Middle frontal gyrus (tissue), 1 donor: Measurements from ENCODE around the gene KRTAP1-3.
"Not testable (repeated sequence)": the region's sequence is repeated elsewhere in the genome, so short reads cannot be mapped to it uniquely, and the experiment has no call there.

Experiments used
- DNase-seq: peaks from one replicate; pipeline ENCODE4 v3.0.0-alpha.2; 2015; ENCODE audit warnings: low spot score; ENCODE audit errors: extremely low spot score

KRTAP1-3 gene, protein sequence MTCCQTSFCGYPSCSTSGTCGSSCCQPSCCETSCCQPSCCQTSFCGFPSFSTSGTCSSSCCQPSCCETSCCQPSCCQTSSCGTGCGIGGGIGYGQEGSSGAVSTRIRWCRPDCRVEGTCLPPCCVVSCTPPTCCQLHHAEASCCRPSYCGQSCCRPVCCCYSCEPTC

DNA sequence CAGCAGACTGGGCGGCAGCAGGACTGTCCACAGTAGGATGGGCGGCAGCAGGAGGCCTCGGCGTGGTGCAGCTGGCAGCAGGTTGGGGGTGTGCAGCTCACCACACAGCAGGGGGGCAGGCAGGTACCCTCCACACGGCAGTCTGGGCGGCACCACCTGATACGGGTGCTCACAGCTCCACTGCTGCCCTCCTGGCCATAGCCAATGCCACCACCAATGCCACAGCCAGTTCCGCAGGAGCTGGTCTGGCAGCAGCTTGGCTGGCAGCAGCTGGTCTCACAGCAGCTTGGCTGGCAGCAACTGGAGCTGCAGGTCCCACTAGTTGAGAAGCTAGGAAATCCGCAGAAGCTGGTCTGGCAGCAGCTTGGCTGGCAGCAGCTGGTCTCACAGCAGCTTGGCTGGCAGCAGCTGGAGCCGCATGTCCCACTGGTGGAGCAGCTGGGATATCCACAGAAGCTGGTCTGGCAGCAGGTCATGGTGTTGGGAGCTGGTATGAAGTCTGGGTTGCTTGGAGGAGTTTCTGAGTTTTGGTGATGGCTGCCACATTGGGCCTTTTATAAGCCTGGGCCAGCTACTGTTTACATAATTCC lies at the start of gene KRTAP1-3:
TSS of gene KRTAP1-3 (minus strand) at position 529 of the 590 bp plus-strand sequence. CDS start at position 476, 53 bp downstream.
- DNase-seq: not testable (repeated sequence)

DNA sequence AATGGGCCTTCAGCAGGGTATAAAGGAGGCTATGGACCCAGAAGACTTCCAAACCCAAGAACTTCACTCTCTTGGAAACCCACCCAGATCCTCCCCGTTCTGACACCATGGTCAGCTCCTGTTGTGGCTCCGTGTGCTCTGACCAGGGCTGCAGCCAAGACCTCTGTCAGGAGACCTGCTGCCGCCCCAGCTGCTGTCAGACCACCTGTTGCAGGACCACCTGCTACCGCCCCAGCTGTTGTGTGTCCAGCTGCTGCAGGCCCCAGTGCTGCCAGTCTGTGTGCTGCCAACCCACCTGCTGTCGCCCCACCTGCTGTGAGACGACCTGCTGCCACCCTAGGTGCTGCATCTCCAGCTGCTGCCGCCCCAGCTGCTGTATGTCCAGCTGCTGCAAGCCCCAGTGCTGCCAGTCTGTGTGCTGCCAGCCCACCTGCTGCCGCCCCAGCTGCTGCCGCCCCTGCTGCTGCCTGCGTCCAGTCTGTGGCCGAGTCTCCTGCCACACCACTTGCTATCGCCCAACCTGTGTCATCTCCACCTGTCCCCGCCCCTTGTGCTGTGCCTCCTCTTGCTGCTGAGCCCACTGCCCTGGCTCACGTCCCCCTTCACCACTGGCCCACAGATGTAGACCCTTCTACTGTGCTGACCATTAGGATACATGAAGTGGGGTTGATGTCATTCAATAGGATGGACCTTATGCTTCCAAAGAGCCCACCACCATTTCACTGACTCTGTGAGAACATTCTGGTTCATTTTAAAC lies 49.6 kb upstream of the KRTAP1-3 start, which contains the start of gene KRTAP4-7:
TSS of gene KRTAP4-7 (plus strand) at position 51 of the 757 bp plus-strand sequence. CDS start at position 108, 57 bp downstream.
- not testable (repeated sequence) for DNase-seq

DNA sequence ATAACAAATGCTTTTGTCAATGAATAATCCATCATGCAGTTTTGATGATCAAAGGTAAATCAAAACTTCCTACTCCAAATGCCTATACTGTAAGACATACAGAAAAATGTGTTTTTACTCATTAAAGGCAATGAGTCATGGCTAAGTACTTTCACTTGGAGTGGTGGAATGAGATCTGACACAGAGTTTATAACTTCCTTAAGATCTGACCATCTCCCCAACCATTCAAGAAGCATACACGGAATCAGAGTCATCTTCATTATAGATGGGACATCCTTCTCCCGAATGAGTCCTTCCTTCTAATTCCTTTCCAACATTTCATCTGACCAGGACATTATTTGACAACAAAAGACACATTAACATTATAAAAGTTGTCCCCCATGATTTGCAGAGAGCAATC lies 48.8 kb upstream of the KRTAP1-3 start:
- DNase-seq: not testable (repeated sequence)

DNA sequence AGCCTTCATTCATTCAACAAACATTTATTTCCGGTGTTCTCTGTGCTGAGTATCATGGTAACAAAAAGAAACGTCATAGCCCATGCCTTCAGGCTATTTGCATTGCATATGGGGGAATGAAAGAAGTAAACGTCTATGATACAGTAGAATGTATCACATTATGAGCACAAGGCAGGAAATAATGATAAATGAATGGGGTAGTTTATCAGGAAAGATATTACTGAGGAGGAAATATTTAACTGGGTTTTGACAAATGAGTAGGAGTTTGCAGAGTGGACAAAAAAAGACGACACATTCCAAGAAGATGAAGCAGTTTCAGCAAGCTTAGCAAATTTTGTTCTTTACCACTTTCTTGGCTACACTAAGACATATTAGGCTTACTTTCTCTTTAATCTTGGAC lies 48.0 kb upstream of the KRTAP1-3 start:
- no peak for DNase-seq

DNA sequence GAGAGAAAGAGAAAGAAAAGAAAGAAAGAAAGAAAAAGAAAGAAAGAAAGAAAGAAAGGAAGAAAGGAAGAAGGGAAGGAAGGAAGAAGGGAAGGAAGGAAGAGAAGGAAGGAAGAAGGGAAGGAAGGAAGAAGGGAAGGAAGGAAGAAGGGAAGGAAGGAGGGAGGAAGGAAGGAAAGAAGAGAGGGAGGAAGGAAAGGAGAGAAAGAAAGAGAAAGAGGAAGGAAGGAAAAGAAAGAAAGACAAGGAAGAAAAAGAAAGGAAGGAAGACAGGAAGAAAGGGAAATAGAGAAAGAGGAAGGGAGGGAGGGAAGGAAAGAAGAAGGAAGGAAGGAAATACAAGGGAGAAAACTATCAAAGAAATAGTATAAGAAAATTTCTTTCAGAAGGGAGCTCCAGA lies 42.1 kb upstream of the KRTAP1-3 start:
- DNase-seq: no peak

DNA sequence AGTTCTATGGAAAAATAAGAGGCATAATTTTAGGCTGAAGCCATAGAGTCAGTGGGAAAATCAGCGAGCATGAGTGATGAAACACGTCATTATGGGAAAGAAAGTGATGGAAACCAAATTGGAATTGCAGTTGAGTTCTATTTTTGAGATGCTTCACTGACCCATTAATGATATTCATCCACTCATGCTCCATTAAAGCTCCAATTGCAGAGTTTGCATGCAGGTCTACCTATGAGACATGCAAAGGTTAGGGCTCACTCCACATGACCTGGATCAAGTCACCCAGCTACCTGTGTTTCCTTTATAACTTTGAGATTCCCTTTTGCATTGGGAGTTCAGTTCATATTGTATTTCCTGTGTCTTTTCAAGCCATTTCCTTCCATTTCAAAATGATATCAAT lies 39.0 kb upstream of the KRTAP1-3 start:
- no peak for DNase-seq

DNA sequence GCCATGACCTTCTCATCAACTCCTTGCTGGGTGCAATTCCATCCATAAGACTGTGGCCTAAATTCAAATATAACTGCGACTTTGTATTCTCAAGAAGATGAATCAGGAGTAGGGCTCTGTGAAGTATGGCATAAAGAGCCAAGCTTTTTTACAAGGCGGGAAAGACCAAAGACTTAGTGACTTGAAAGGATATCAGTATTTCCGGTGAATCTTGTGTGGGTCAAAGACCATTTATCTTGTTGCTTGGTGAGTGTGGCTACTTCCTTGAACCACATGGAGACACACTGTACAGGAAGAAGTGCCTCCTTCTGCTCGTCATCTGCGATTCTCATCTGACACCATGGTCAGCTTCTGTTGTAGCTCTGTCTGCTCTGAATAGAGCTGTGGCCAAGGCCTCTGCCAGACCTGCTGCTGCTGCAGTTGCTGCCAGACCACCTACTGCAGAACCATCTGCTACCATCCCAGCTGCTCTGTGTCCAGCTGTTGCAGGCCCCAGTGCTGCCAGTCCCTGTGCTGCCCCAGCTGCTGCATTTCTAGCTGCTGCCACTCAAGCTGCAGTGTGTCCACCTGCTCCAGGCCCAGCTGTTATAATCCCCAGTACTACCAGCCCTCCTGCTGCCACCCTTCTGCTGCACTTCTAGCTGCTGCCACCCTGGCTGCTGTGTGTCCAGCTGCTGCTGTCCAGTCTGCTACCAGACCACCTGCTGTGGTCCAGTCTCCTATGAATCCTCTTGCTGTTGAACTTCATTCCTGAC lies 37.1 kb upstream of the KRTAP1-3 start:
- no peak for DNase-seq

DNA sequence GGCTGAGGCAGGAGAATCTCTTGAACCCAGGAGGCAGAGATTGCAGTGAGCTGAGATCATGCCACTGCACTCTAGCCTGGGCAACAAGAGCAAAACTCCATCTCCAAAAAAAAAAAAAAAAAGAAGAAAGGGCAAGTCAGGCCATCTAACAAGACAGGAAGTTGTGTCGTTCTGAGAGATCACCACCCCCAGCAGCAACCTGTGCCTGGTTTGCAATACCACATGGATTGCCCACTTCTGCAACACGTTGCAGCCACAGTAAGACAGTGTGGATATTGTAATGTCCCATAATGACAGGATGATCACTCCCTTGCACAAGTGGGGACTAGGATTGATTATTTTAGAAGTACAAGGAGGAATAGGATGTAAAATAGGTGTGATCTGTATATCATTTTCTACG lies 34.4 kb upstream of the KRTAP1-3 start:
- DNase-seq: no peak

DNA sequence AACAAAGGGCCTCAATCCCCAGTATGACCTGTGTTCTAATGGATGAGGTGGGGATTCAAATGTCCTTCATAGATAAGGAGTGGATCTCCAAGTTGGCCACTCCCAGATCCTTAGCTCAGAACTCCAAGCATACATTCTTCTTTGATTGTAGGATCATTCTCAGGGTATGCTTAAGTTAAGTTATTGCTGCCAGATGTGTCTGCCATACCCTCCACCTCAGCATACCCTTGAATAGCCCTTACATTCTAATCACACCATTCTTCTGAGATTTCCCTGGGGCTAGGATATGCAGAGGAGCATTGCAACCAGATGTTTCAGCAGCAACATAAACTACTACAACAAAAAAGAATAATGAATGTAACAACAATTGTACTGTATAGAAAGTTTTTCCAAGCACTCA lies 32.6 kb upstream of the KRTAP1-3 start:
- no peak for DNase-seq

DNA sequence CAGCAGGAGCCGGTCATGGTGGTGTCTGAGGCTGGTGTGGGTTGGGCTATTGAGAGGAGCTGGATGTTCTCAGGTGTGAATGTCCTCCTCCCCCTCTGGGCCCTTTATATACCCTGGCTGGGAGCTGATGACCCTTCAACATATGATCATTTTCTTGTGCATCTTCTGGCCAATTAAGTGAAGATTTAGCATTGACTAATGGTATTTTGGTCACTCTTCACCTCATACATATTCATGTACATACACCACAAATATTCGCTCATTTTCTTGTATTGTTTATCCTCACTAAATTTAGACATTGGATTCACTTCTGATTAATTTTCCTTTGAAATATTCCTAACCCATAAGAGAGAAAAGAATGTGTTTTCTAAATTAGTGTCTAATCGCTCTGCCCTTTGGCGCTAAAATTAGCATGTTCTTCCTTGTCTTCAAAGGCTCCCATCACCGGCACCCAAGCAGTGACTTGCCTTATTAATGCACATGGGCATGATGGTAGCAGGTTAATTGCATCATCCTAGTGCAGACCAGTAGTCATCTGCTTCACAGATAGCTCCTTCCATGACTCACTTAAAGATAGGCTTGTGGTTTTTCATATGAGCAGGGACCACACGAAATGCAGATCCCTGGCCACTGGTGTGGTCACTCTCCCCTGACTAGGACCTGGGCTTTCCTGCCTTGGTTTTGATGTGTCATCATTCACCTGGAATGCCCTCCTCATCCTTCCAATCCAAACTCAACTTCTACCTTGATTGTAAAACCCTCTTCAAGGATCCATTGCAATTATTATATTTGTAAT lies 31.4 kb upstream of the KRTAP1-3 start, which contains the start of gene KRTAP2-4:
TSS of gene KRTAP2-4 (minus strand) at position 51 of the 796 bp plus-strand sequence. CDS start at position 17, 34 bp downstream.
- DNase-seq: no peak

DNA sequence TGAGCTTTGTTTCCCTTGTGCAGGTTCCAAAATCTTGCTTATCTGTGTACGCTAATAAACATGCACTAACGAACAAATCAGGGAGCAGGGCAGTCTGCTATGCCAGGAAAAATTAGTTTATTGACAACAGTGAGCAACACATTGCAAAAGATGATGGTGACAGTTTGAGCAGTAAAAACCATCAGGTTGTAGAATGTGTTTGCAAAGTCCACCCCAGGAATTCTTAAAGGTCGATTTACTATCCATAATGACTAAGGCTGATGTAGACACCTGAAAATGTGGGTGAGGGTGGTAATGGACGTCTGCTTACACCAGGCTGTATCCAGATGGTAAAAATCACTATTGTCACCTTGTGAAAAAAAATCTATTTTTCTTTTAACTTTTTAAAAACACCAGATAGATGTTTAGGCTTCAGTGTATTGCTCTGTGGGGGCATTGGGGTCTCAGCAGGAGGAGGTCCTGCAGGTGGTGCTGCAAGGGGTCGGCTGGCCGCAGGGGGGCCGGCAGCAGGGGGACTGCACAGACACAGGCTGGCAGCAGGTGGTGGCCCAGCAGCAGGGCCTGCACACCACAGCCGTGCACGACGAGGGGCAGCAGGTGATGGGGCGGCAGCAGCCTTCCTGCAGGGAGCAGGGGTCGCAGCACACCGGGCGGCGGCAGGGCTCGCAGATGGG lies 30.5 kb upstream of the KRTAP1-3 start:
- not testable (repeated sequence) for DNase-seq

DNA sequence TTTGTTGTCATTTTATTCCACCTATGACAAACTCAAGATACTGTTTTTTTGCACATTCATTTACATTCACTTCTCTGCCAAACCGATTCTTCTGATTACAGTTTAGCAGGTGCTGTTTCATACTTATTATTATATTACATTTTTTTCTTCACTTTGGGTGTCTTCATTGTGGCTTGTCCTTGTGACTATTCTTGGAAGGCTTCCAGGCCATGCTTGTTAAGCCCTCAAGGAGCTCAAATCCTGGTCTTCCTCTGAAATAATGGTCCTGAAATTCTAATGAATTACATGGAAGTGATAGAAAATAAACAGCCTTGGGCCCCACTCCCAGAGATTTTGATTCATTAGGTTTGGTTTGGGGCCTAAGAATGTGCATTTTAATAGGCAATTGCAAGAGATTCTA lies 29.6 kb upstream of the KRTAP1-3 start:
- no peak for DNase-seq

DNA sequence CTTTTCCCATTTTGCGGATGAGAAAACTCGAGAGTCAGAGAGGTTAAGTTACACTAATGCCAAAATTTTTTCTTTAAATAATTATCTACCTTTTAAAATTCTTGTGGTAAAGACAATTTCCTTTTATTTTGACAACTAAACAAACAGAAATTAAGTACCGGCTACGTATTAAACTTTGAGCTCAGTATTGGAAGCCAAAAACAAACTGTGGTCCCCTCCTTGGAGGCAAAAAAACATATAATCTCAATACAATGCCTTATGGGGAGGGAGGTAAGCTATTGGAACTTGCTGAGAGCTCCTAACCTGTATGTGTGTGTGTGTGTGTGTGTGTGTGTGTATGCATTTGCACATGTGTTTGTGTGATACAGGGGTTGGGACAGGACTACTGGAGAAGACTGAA lies 28.8 kb upstream of the KRTAP1-3 start:
- no peak for DNase-seq

DNA sequence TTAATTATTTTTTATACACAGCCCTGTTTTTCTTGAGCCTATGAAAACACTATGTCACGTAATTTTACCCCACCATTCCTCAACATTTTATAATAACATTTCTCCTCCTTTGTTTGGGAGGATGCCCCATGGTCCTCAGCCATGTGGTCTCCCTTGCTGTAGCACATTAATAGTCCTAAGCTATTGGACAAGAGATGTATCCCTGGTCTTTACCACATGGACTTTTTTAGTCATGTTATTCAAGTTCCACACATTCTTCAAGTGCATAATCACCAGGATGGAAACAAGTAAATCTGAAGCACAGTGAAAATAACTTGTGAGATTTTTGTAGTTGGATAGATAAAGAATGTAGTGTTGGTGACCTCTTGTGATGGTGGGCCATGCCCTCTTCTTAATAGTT lies 27.3 kb upstream of the KRTAP1-3 start:
- no peak for DNase-seq

DNA sequence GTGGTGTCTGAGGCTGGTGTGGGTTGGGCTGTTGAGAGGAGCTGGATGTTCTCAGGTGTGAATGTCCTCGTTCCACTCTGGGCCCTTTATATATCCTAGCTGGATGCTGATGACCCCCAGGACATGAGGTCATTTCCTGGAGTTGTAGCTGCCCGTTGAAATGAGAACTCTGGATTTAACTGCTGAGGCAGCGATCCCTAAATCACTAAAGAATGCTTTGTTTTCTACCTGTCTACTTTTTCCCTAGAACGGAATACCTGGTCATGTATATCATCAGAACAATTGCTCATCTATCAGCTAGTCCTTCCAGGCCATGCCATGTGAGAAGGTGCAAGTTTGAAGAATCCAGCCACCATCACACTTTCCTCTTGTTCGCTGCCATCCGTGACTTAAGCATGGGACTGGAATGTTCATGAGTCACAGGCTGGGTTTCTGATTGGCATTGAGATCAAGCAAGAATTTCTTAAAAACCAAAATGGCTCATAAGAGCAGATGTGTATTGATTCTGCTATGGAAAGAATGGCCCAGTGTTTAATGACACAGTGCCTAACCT lies 25.5 kb upstream of the KRTAP1-3 start, which contains the start of gene KRTAP2-3:
TSS of gene KRTAP2-3 (minus strand) at position 63 of the 553 bp plus-strand sequence. CDS start 64 bp downstream, outside the sequence.
- DNase-seq: no peak

DNA sequence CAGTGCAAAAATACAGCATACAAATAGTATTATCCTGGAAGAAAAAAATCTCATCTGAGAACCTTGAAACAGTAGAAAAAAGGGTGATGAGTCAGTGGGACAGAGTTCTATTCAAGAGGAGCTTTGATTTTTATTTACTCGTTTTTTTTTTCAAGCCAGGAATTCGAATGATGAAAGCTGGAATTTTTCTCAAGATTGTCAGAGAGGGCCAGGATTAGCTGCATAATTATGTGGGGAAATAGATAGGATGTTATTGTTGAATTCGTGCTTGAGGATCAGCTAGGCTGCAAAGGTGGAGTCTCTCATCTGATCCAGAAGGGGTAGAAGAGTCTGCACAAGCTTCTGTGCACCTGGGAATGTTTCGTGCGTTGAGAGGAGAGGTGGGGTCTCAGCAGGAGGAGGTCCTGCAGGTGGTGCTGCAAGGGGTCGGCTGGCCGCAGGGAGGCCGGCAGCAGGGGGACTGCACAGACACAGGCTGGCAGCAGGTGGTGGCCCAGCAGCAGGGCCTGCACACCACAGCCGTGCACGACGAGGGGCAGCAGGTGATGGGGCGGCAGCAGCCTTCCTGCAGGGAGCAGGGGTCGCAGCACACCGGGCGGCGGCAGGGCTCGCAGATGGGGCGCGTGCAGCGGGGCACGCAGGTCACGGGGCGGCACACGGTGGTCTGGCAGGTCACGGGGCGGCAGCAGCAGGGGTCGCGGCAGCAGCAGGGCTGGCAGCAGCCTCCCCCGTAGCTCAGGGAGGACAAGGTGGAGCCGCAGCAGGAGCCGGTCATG lies 24.8 kb upstream of the KRTAP1-3 start:
- DNase-seq: not testable (repeated sequence)

DNA sequence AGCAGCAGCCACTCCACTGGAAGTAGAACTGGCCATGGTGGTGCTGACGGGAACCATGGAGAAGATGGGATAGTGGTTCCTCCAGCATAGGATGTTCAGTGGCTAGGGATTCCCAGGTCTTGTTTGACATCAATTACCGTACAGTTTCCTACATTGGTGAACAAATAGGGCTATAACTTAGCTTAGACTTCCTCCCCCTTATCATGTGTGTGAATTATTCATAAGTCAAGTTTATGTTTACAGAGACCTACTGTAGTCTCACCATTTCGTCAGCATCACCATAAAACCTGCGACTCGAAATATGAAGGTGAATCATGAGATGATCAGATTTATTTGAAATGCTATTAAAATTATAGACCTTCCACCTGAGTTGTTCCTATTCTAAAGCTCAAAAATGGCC lies 24.1 kb upstream of the KRTAP1-3 start:
- no peak for DNase-seq

DNA sequence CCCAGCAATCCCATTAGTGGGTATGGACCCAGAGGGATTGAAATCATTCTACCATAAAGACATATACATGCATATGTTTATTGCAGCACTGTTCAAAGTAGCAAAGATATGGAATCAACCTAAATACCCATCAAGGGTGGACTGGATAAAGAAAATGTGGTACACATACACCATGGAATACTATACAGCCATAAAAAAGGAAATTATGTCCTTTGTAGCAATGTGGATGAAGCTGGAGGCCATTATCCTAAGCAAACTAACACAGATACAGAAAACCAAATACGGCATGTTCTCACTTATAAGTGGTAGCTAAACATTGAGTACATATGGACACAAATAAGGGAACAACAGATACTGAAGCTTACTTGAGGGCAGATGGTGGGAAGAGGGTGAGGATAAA lies 22.9 kb upstream of the KRTAP1-3 start:
- DNase-seq: no peak

DNA sequence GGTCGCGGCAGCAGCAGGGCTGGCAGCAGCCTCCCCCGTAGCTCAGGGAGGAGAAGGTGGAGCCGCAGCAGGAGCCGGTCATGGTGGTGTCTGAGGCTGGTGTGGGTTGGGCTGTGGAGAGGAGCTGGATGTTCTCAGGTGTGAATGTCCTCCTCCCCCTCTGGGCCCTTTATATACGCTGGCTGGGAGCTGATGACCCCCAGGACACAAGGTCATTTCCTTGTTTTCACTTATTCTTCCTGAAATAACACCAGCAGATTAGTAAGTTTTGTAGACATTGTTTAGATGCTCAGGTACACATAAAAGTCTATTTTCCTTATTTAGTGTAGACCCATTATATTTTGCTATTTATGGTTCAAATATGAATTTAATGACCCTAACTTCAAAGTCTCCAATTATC lies 20.5 kb upstream of the KRTAP1-3 start, which contains the start of gene KRTAP2-2:
TSS of gene KRTAP2-2 (minus strand) at position 101 of the 400 bp plus-strand sequence. CDS start at position 82, 19 bp downstream.
- not testable (repeated sequence) for DNase-seq
